ENCODE data around the gene ITGA5. TPM values are rescaled to one million over a fixed set of nuclear protein-coding genes. Genes with fewer than 3 reads are reported as not detected.

Gene ITGA5
- total and polyA plus RNA-seq, 9 of the 15 experiments (the other 6 are each of a cell fraction or from before 2014, with no cell fraction given), result 9.1 to 82.1 (median 47.4) TPM

DNA sequence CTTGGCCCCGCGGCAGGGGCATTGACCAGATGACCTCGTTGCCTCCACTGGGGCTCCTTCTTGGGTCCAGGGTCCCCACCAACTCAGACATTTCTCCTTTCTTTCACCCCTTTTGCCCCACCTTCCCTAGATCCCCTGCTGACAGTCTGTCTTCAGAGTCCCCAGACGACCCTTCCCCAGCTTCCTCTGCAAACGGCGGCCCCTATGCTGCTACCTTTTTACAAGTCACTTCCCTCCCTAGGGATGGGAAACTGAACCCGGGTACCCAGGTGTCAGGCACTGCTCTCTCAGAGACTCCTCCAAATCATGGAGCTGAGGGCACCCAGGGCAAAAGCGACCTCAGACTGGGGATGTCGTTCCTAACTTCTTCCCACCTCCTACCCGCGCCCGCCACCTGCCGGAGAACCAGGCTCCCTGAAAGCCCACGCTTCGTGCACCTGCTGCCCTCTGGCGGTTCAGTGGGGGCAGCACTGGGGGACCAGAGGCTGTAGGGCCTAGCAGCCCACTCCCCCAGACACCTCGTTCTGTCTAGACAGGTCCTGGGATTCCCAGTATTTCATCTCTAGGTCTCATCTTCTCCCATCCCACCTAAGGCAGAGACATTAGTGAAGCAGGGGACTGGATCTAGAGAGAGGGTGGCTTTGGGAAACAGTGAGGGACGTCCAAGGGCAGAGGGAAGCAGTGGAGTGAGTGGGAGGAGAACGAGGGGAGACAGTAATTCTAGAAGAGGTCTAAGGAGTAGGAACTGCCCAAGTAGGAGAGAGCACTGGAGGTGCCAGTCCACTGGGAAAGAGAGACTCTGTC is 39.5 kb downstream of the ITGA5 start (continued):
- TF ChIP-seq, protein P1, sequence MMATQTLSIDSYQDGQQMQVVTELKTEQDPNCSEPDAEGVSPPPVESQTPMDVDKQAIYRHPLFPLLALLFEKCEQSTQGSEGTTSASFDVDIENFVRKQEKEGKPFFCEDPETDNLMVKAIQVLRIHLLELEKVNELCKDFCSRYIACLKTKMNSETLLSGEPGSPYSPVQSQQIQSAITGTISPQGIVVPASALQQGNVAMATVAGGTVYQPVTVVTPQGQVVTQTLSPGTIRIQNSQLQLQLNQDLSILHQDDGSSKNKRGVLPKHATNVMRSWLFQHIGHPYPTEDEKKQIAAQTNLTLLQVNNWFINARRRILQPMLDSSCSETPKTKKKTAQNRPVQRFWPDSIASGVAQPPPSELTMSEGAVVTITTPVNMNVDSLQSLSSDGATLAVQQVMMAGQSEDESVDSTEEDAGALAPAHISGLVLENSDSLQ (IDR thresholded peaks at IDR 0.05), result 0 out of 2 replicates have a peak, but pooled peaks have one; percentile 36
- TF ChIP-seq FOXK1 (CRISPR knock-in tag; IDR thresholded peaks at IDR 0.05; ENCODE audit: borderline replicate concordance) (0 out of 2 replicates have a peak, but pooled peaks have one; percentile 6), CREB3 (tag; conservative IDR thresholded peaks at IDR 0.05; ENCODE audit: low read depth) (no peak), SLC30A9 (CRISPR knock-in tag; IDR thresholded peaks at IDR 0.05) (no peak), NFYB (IDR thresholded peaks at IDR 0.05; ENCODE audit: extremely low read depth, insufficient read length) (no peak), BACH1 (tag; IDR thresholded peaks at IDR 0.05) (no peak), CCNT2 (IDR thresholded peaks at IDR 0.05; ENCODE audit: borderline replicate concordance, extremely low read depth, insufficient read length, low read depth, low read length) (no peak), MED1 (CRISPR knock-in tag; IDR thresholded peaks at IDR 0.05; ENCODE audit: borderline replicate concordance) (no peak), RBM25 (IDR thresholded peaks at IDR 0.05; ENCODE audit: low read depth, low read length, severe bottlenecking) (no peak), SRSF9 (IDR thresholded peaks at IDR 0.05; ENCODE audit: borderline replicate concordance, low read depth, low read length) (no peak), NFIC (IDR thresholded peaks at IDR 0.05) (peak; percentile 32; the same call in 1 of the 2 replicates), ZNF584 (CRISPR knock-in tag; IDR thresholded peaks at IDR 0.05; ENCODE audit: low read depth) (no peak), SMARCA5 (IDR thresholded peaks at IDR 0.05) (peak; percentile 54; the same call in 1 of the 2 replicates)
- TF ChIP-seq, protein P2, sequence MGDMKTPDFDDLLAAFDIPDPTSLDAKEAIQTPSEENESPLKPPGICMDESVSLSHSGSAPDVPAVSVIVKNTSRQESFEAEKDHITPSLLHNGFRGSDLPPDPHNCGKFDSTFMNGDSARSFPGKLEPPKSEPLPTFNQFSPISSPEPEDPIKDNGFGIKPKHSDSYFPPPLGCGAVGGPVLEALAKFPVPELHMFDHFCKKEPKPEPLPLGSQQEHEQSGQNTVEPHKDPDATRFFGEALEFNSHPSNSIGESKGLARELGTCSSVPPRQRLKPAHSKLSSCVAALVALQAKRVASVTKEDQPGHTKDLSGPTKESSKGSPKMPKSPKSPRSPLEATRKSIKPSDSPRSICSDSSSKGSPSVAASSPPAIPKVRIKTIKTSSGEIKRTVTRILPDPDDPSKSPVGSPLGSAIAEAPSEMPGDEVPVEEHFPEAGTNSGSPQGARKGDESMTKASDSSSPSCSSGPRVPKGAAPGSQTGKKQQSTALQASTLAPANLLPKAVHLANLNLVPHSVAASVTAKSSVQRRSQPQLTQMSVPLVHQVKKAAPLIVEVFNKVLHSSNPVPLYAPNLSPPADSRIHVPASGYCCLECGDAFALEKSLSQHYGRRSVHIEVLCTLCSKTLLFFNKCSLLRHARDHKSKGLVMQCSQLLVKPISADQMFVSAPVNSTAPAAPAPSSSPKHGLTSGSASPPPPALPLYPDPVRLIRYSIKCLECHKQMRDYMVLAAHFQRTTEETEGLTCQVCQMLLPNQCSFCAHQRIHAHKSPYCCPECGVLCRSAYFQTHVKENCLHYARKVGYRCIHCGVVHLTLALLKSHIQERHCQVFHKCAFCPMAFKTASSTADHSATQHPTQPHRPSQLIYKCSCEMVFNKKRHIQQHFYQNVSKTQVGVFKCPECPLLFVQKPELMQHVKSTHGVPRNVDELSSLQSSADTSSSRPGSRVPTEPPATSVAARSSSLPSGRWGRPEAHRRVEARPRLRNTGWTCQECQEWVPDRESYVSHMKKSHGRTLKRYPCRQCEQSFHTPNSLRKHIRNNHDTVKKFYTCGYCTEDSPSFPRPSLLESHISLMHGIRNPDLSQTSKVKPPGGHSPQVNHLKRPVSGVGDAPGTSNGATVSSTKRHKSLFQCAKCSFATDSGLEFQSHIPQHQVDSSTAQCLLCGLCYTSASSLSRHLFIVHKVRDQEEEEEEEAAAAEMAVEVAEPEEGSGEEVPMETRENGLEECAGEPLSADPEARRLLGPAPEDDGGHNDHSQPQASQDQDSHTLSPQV (IDR thresholded peaks at IDR 0.05), result peak; percentile 90
- TF ChIP-seq, protein P3, sequence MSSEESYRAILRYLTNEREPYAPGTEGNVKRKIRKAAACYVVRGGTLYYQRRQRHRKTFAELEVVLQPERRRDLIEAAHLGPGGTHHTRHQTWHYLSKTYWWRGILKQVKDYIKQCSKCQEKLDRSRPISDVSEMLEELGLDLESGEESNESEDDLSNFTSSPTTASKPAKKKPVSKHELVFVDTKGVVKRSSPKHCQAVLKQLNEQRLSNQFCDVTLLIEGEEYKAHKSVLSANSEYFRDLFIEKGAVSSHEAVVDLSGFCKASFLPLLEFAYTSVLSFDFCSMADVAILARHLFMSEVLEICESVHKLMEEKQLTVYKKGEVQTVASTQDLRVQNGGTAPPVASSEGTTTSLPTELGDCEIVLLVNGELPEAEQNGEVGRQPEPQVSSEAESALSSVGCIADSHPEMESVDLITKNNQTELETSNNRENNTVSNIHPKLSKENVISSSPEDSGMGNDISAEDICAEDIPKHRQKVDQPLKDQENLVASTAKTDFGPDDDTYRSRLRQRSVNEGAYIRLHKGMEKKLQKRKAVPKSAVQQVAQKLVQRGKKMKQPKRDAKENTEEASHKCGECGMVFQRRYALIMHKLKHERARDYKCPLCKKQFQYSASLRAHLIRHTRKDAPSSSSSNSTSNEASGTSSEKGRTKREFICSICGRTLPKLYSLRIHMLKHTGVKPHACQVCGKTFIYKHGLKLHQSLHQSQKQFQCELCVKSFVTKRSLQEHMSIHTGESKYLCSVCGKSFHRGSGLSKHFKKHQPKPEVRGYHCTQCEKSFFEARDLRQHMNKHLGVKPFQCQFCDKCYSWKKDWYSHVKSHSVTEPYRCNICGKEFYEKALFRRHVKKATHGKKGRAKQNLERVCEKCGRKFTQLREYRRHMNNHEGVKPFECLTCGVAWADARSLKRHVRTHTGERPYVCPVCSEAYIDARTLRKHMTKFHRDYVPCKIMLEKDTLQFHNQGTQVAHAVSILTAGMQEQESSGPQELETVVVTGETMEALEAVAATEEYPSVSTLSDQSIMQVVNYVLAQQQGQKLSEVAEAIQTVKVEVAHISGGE (CRISPR knock-in tag; IDR thresholded peaks at IDR 0.05), result no peak
